ENCODE data around the gene GNG7.

- no peak for TF ChIP-seq CTCF (IDR thresholded peaks at IDR 0.05; ENCODE audit: low read depth, low read length)
- TF ChIP-seq EZH2phosphoT487 (IDR thresholded peaks at IDR 0.05; ENCODE audit: low read depth): no peak
These were observed 154.8 kb downstream of the GNG7 start for GRCh38 chr19:2547721-2548120.
